Chondrocyte (in vitro differentiated cells): ENCODE measurements around the gene ERVK3-1. TPM values are rescaled to one million over a fixed set of nuclear protein-coding genes. Genes with fewer than 3 reads are reported as not detected.
A peak's percentile ranks its signal among the peaks of the same experiment; 100 is the strongest.
"Not testable (repeated sequence)": the region's sequence is repeated elsewhere in the genome, so short reads cannot be mapped to it uniquely, and the experiment has no call there.

Experiments
- DNase-seq: peaks from one replicate; pipeline ENCODE4 v3.0.0; 2021; ENCODE audit warnings: mixed read lengths, low spot score
- H3K27ac Mint-ChIP-seq: one replicate; pipeline ENCODE4 v1.8.0; 2021; ENCODE audit warnings: mild to moderate bottlenecking, moderate library complexity, mixed read lengths; ENCODE audit not compliant: unreplicated experiment
- H3K27me3 Mint-ChIP-seq: 2 replicates; pipeline ENCODE4 v1.8.0; 2021; ENCODE audit warnings: low read depth, mixed read lengths
- H3K36me3 Mint-ChIP-seq: 2 replicates; pipeline ENCODE4 v1.8.0; 2021; ENCODE audit warnings: low read depth, mixed read lengths
- H3K4me1 Mint-ChIP-seq: 2 replicates; pipeline ENCODE4 v1.8.0; 2021; ENCODE audit warnings: low read depth, mild to moderate bottlenecking, mixed read lengths
- H3K4me3 Mint-ChIP-seq: one replicate; pipeline ENCODE4 v1.8.0; 2021; ENCODE audit warnings: mild to moderate bottlenecking, moderate library complexity, mixed read lengths; ENCODE audit not compliant: unreplicated experiment
- H3K9me3 Mint-ChIP-seq: 2 replicates; pipeline ENCODE4 v1.8.0; 2021; ENCODE audit warnings: low read depth, mixed read lengths
- total RNA-seq: library from RNA; stranded (reverse); gene quantifications from 3 replicates; pipeline ENCODE4 v1.2.1, GENCODE V29; 2021
- TF ChIP-seq, protein P1 (sequence below): fragments of 200-600 bp; sonication (generic); IDR thresholded peaks from 2 replicates; pipeline ENCODE4 v1.5.0; 2021; ENCODE audit warnings: antibody characterized with exemption, mild to moderate bottlenecking, moderate library complexity

Gene ERVK3-1
- total RNA-seq, 1 donor from 2014 or later: 26.0 TPM

DNA sequence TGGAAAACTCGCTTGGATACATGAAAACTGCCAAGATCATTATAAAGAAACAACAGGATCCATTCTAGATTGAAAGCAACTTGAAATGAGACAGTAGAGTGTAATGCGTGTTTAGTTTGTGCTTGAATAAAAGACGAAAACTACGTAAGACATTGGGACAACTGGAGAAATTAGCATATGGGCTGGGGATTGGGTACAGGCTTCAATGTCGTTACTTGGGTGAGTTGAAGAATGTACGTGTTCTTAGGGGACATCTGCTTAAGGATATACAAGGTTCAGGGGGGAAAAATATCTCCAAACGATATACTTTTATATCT lies 471 bp upstream of the ERVK3-1 start:
- H3K36me3 Mint-ChIP-seq: peaks cover 26% of the 10 kb centered on the region
- H3K27me3 Mint-ChIP-seq: no peaks in the 10 kb centered on the region
- TF ChIP-seq, protein P1, sequence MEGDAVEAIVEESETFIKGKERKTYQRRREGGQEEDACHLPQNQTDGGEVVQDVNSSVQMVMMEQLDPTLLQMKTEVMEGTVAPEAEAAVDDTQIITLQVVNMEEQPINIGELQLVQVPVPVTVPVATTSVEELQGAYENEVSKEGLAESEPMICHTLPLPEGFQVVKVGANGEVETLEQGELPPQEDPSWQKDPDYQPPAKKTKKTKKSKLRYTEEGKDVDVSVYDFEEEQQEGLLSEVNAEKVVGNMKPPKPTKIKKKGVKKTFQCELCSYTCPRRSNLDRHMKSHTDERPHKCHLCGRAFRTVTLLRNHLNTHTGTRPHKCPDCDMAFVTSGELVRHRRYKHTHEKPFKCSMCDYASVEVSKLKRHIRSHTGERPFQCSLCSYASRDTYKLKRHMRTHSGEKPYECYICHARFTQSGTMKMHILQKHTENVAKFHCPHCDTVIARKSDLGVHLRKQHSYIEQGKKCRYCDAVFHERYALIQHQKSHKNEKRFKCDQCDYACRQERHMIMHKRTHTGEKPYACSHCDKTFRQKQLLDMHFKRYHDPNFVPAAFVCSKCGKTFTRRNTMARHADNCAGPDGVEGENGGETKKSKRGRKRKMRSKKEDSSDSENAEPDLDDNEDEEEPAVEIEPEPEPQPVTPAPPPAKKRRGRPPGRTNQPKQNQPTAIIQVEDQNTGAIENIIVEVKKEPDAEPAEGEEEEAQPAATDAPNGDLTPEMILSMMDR: no peak
- peak overlapping the region; percentile 94 for H3K4me3 Mint-ChIP-seq
- no peak for DNase-seq
- H3K9me3 Mint-ChIP-seq: no peaks in the 10 kb centered on the region
- peaks cover 30% of the 10 kb centered on the region for H3K4me1 Mint-ChIP-seq
- peak overlapping the region; percentile 99 for H3K27ac Mint-ChIP-seq

DNA sequence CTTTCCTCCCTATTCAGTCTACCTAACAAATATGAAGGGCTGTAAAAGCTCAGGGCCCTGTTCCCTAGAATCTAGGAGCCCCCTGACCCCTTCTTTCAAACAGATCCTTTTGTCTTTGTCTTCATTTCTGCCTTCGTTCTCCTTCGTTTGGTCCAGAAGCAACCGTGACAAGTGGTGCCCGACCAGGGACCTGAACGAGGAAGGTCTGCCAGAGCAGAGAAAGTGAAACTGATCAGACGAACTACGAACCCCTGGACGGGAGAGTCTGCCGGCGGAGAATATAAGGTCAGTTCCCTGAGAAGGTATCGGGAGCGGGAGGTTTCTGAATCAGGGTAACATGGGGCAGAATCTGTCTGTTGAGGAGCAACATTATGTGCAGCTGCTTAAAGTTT lies 751 bp downstream of the ERVK3-1 start:
- Mint-ChIP-seq H3K27ac (peak overlapping the region; percentile 99), H3K27me3 (no peaks in the 10 kb centered on the region), H3K4me3 (peak overlapping the region; percentile 94)

DNA sequence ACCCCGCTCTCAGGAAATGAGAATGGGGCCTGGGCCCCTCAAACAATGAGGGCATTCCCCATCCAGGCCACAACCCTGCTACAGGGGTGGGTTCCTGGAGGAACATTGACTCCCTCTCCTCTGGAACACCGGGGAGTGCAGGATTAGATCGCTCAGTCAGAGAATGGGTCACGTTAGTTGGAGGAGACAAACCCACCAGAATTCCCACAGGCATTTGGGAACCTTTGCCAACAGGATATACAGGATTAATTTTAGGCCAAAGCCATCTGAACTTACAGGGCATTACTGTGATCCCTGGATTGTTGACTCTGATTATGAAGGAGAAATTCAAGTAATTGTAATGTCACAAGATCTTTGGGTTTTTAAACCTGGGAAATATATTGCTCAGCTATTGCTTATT lies 2.6 kb downstream of the ERVK3-1 start:
- DNase-seq: no peak
- TF ChIP-seq, protein P1: no peak
- H3K27me3 Mint-ChIP-seq: no peaks in the 10 kb centered on the region
- peaks cover 28% of the 10 kb centered on the region for H3K36me3 Mint-ChIP-seq
- H3K4me1 Mint-ChIP-seq: peaks cover 30% of the 10 kb centered on the region
- H3K27ac Mint-ChIP-seq: peak overlapping the region; percentile 17
- H3K9me3 Mint-ChIP-seq: no peaks in the 10 kb centered on the region
- H3K4me3 Mint-ChIP-seq: no peak overlapping the region

More for the DNA sequence above, 751 bp downstream of the ERVK3-1 start:
- Mint-ChIP-seq H3K36me3 (peaks cover 21% of the 10 kb centered on the region), H3K4me1 (peaks cover 30% of the 10 kb centered on the region), H3K9me3 (no peaks in the 10 kb centered on the region)
- no peak for DNase-seq
- TF ChIP-seq, protein P1: no peak

DNA sequence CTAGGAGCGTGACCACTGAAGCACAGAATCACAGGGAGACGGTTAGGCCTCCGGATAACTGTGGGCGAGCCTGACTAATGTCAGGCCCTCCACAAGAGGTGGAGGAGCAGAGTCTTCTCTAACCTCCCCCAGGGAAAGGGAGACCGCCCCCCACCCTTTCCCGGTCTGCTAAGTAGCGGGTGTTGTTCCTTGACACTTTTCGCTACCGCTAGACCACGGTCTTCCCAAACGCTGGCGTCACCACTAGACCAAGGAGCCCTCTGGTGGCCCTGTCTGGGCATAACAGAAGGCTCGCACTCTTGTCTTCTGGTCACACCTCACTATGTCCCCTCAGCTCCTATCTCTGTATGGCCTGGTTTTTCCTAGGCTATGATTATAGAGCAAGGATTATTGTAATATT lies 5.5 kb downstream of the ERVK3-1 start:
- Mint-ChIP-seq H3K36me3 (peaks cover 38% of the 10 kb centered on the region), H3K4me1 (peaks cover 16% of the 10 kb centered on the region)
- not testable (repeated sequence) for DNase-seq, H3K27ac Mint-ChIP-seq, H3K9me3 Mint-ChIP-seq, H3K27me3 Mint-ChIP-seq, H3K4me3 Mint-ChIP-seq
- TF ChIP-seq, protein P1: peak; percentile 68

DNA sequence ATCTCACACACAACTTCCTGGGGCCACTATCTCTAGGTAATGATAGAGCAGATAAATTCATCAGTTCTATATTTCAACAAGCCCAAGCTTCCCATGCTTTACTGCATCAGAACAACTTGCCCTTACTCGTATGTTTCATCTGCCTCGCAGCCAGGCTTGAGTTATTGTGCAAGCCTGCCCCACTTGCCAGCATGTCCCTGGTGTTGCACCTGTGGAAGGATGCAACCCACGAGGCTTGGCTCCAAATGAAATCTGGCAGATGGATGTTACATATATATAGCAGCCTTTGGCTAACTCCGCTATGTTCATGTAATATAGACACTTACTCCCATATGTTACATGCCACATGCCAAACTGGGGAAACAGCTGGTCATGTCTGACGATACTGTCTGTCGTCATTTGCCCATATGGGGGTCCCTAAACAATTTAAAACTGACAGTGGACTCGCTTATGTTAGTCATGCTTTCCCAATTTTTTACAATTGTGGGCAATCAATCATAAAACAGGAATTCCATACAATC lies 6.2 kb downstream of the ERVK3-1 start:
- TF ChIP-seq, protein P1: no peak
- Mint-ChIP-seq H3K36me3 (peaks cover 36% of the 10 kb centered on the region), H3K9me3 (no peaks in the 10 kb centered on the region), H3K27ac (no peak overlapping the region), H3K4me1 (peaks cover 9% of the 10 kb centered on the region), H3K4me3 (no peak overlapping the region), H3K27me3 (no peaks in the 10 kb centered on the region)
- DNase-seq: no peak
